ENCODE results near the gene SCYL3. TPM values are rescaled to one million over a fixed set of nuclear protein-coding genes. Genes with fewer than 3 reads are reported as not detected.

SCYL3 gene
- total RNA-seq, 2 donors from 2014 or later: 7.9 to 8.1 TPM

GRCh38 chr1:169859001-169859400, 34.7 kb downstream of the SCYL3 start:
- peaks cover 46% of the 10 kb centered on the region for H3K36me3 Mint-ChIP-seq (ENCODE audit: low read depth)
- no peaks in the 10 kb centered on the region for H3K27me3 Mint-ChIP-seq (ENCODE audit: insufficient read depth)

GRCh38 chr1:169858467-169858866, 35.2 kb downstream of the SCYL3 start:
- Mint-ChIP-seq H3K27me3 (ENCODE audit: insufficient read depth) (no peaks in the 10 kb centered on the region), H3K36me3 (ENCODE audit: low read depth) (peaks cover 47% of the 10 kb centered on the region), H3K9me3 (no peaks in the 10 kb centered on the region), H3K4me1 (peaks cover 8% of the 10 kb centered on the region), H3K4me3 (no peak overlapping the region), H3K27ac (no peak overlapping the region)
- DNase-seq: no peak
- 93 to 100% methylated on average over 2 to 3 of the region's 3 CpGs for WGBS, 2 experiments (ENCODE audit: insufficient coverage in 1 of 2, insufficient read length in 1 of 2)
- Histone ChIP-seq H3K36me3 (ENCODE audit: control insufficient read depth, insufficient read depth, low read length) (peaks cover 61% of the 10 kb centered on the region), H3K4me3 (ENCODE audit: low read length) (no peak overlapping the region), H3K27me3 (ENCODE audit: control insufficient read depth, insufficient read depth, low read length, poor library complexity, severe bottlenecking) (no peaks in the 10 kb centered on the region), H3K9me3 (ENCODE audit: control insufficient read depth, low read length) (no peaks in the 10 kb centered on the region), H3K4me1 (ENCODE audit: control insufficient read depth, insufficient read depth, low read length) (peaks cover 4% of the 10 kb centered on the region), H3K9ac (ENCODE audit: extremely low read depth, low read length, poor library complexity, severe bottlenecking) (no peak overlapping the region), H3K27ac (ENCODE audit: low read depth, low read length) (no peak overlapping the region)
- TF ChIP-seq CTCF (conservative IDR thresholded peaks at IDR 0.05): peak; percentile 25

More at GRCh38 chr1:169859001-169859400, 34.7 kb downstream of the SCYL3 start:
- Mint-ChIP-seq H3K4me3 (no peak overlapping the region), H3K9me3 (no peaks in the 10 kb centered on the region), H3K27ac (no peak overlapping the region), H3K4me1 (peaks cover 9% of the 10 kb centered on the region)
- Histone ChIP-seq H3K9me3 (ENCODE audit: control insufficient read depth, low read length) (no peaks in the 10 kb centered on the region), H3K4me1 (ENCODE audit: control insufficient read depth, insufficient read depth, low read length) (peaks cover 6% of the 10 kb centered on the region), H3K4me3 (ENCODE audit: low read length) (no peak overlapping the region), H3K27me3 (ENCODE audit: control insufficient read depth, insufficient read depth, low read length, poor library complexity, severe bottlenecking) (no peaks in the 10 kb centered on the region), H3K9ac (ENCODE audit: extremely low read depth, low read length, poor library complexity, severe bottlenecking) (no peak overlapping the region), H3K27ac (ENCODE audit: low read depth, low read length) (no peak overlapping the region), H3K36me3 (ENCODE audit: control insufficient read depth, insufficient read depth, low read length) (peaks cover 61% of the 10 kb centered on the region)
- 87 to 100% methylated on average over 2 to 4 of the region's 4 CpGs for WGBS, 2 experiments (ENCODE audit: insufficient coverage in 1 of 2, insufficient read length in 1 of 2)
- no peak for DNase-seq
- TF ChIP-seq CTCF (conservative IDR thresholded peaks at IDR 0.05): no peak

- no peak overlapping the region for H3K9ac ChIP-seq (ENCODE audit: extremely low read depth, low read length, poor library complexity, severe bottlenecking)
- H3K4me3 Mint-ChIP-seq: no peak overlapping the region
- H3K27ac ChIP-seq (ENCODE audit: low read depth, low read length): no peak overlapping the region
- H3K9me3 ChIP-seq (ENCODE audit: control insufficient read depth, low read length): no peaks in the 10 kb centered on the region
- H3K27me3 Mint-ChIP-seq (ENCODE audit: insufficient read depth): no peaks in the 10 kb centered on the region
- no peaks in the 10 kb centered on the region for H3K4me1 Mint-ChIP-seq
- H3K36me3 ChIP-seq (ENCODE audit: control insufficient read depth, insufficient read depth, low read length): peaks cover 69% of the 10 kb centered on the region
- H3K27me3 ChIP-seq (ENCODE audit: control insufficient read depth, insufficient read depth, low read length, poor library complexity, severe bottlenecking): no peaks in the 10 kb centered on the region
- WGBS, 2 experiments (ENCODE audit: insufficient coverage in 1 of 2, insufficient read length in 1 of 2): 83 to 88% methylated on average over 1 of the region's 1 CpG
- no peak overlapping the region for H3K4me3 ChIP-seq (ENCODE audit: low read length)
- peaks cover under 1% of the 10 kb centered on the region for H3K4me1 ChIP-seq (ENCODE audit: control insufficient read depth, insufficient read depth, low read length)
- DNase-seq: no peak
- H3K9me3 Mint-ChIP-seq: no peaks in the 10 kb centered on the region
- peaks cover 59% of the 10 kb centered on the region for H3K36me3 Mint-ChIP-seq (ENCODE audit: low read depth)
- TF ChIP-seq CTCF (conservative IDR thresholded peaks at IDR 0.05): no peak
- H3K27ac Mint-ChIP-seq: no peak overlapping the region
Measured at GRCh38 chr1:169853341-169853740, 40.4 kb downstream of the SCYL3 start.
